GM18870 (cell line): ENCODE data around the gene BTBD9.

Source experiments
- ATAC-seq: cut with Tn5 transposase; IDR thresholded peaks from one replicate; pipeline ENCODE4 v1.9.1; 2021; ENCODE audit warnings: moderate library complexity; ENCODE audit not compliant: unreplicated experiment

BTBD9 gene

GRCh38 chr6:38639498-38640215 lies at the start of gene BTBD9:
Gene BTBD9 (minus strand): TSS chr6:38639929.
- ATAC-seq, result peak; percentile 55

GRCh38 chr6:38688579-38689087 lies 48.9 kb upstream of the BTBD9 start:
- ATAC-seq, result no peak

- ATAC-seq, result no peak
Observed at GRCh38 chr6:38687549-38687948, 47.8 kb upstream of the BTBD9 start.

GRCh38 chr6:38687043-38687353 lies 47.3 kb upstream of the BTBD9 start:
- no peak for ATAC-seq

GRCh38 chr6:38686270-38687042 lies 46.7 kb upstream of the BTBD9 start:
- ATAC-seq, result no peak

GRCh38 chr6:38684904-38685303 lies 45.2 kb upstream of the BTBD9 start:
- ATAC-seq, result no peak

- ATAC-seq, result no peak
Observed at GRCh38 chr6:38684237-38684636, 44.5 kb upstream of the BTBD9 start.

GRCh38 chr6:38681850-38682249 lies 42.1 kb upstream of the BTBD9 start:
- ATAC-seq, result no peak

- ATAC-seq, result no peak
Observed at GRCh38 chr6:38679668-38680067, 39.9 kb upstream of the BTBD9 start.

GRCh38 chr6:38678178-38678760 lies 38.5 kb upstream of the BTBD9 start:
- no peak for ATAC-seq

GRCh38 chr6:38676974-38677544 lies 37.3 kb upstream of the BTBD9 start:
- ATAC-seq, result no peak

GRCh38 chr6:38676236-38676973 lies 36.7 kb upstream of the BTBD9 start:
- ATAC-seq, result no peak

- ATAC-seq, result no peak
Observed at GRCh38 chr6:38673397-38674165, 33.9 kb upstream of the BTBD9 start.

GRCh38 chr6:38671885-38672467 lies 32.2 kb upstream of the BTBD9 start:
- ATAC-seq, result peak; percentile 72

GRCh38 chr6:38658418-38659167 lies 18.9 kb upstream of the BTBD9 start:
- no peak for ATAC-seq

GRCh38 chr6:38656896-38657295 lies 17.2 kb upstream of the BTBD9 start:
- ATAC-seq, result no peak

- no peak for ATAC-seq
Observed at GRCh38 chr6:38654263-38654662, 14.5 kb upstream of the BTBD9 start.

- ATAC-seq, result no peak
Observed at GRCh38 chr6:38651121-38651784, 11.5 kb upstream of the BTBD9 start.
